HEK293T (cell line): ENCODE data around the gene MSH5.

Source experiments
- HDGF ChIP-seq: fragments of 450-650 bp; IDR thresholded peaks from 2 replicates; pipeline ENCODE4 v1.6.1; 2017; ENCODE audit warnings: antibody characterized with exemption, borderline replicate concordance
- ZNF384 ChIP-seq: fragments of 450-650 bp; IDR thresholded peaks from 2 replicates; pipeline ENCODE4 v1.6.1; 2016

DNA sequence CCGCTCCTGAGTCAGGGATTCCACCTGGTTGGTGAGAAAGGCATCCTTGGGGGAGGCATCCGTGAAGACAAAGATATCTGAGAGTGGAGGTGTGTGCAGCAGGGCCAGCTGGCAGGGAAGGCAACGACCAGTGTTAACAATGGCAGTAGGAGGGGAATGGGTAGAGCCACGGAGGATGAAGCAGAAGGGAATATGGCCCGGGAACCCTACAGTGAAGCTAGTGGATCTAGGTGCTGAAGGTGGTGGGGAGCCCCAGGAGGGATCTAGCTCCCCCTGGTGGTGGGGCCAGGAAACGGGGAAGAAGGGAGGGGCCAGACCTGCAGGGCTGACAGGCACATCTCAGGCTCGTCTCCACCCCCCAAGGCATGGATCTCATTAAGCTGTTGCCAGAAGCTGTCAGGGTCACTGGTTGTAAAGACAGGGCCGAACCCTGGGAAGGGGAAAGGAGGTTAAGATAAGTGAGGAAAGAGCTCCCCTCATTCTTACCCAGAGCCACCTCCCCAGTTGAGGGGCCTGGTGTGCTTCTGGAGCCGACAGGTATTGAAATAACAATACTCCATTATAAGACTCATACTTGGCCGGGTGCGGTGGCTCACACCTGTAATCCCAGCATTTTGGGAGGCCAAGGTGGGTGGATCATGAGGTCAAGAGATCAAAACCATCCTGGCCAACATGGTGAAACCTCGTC is 30.0 kb downstream of the MSH5 start:
- TF ChIP-seq ZNF384 = no peak
- TF ChIP-seq HDGF = no peak
